Spinal cord (tissue), 10 donors: ENCODE results near the gene IDH3G. TPM values are rescaled to one million over a fixed set of nuclear protein-coding genes. Genes with fewer than 3 reads are reported as not detected.
A peak's percentile ranks its signal among the peaks of the same experiment; 100 is the strongest.
"Not testable (repeated sequence)": the region's sequence is repeated elsewhere in the genome, so short reads cannot be mapped to it uniquely, and the experiment has no call there.

Experiments used
- DNase-seq, 6 donors: peaks; one replicate each; pipeline versions ENCODE4 v3.0.0 to v3.0.0-alpha.2; 2013 to 2015; ENCODE audit warnings: low spot score in 6 of 6, low read depth in 4 of 6
- H3K27ac ChIP-seq: one replicate; pipeline ENCODE4 v1.5.1; 2013; ENCODE audit warnings: low read depth, low read length, control low read depth
- H3K27me3 ChIP-seq: one replicate; pipeline ENCODE4 v1.6.1; 2013; ENCODE audit warnings: low read length; ENCODE audit not compliant: control insufficient read depth, insufficient read depth
- H3K36me3 ChIP-seq: one replicate; pipeline ENCODE4 v1.6.1; 2013; ENCODE audit warnings: low read length; ENCODE audit not compliant: control insufficient read depth, insufficient read depth
- H3K4me1 ChIP-seq: one replicate; pipeline ENCODE4 v1.6.1; 2013; ENCODE audit warnings: low read length; ENCODE audit not compliant: control insufficient read depth, insufficient read depth
- H3K4me3 ChIP-seq: one replicate; pipeline ENCODE4 v1.5.1; 2013; ENCODE audit warnings: low read depth, low read length, control low read depth
- H3K9me3 ChIP-seq: one replicate; pipeline ENCODE4 v1.6.1; 2013; ENCODE audit warnings: low read length; ENCODE audit not compliant: control insufficient read depth, insufficient read depth
- WGBS: methylation state at CpG from one replicate; pipeline ENCODE4 v1.1.5; 2013; ENCODE audit warnings: missing lambda C conversion rate; ENCODE audit not compliant: insufficient coverage; 5-methylcytosine and 5-hydroxymethylcytosine counted together
- polyA plus RNA-seq, 2 donors: library from polyadenylated mRNA; unstranded; fragments of 120-200 nt; gene quantifications; one replicate each; pipeline ENCODE4 v1.2.1, GENCODE V29; 2013; ENCODE audit not compliant: insufficient read length in 2 of 2
- total RNA-seq, 2 donors: library from RNA; depleted of rRNA in 1 of 2; stranded (reverse); fragments of 120-200 nt in 1 of 2; fragments of >200 nt in 1 of 2; gene quantifications; one replicate each; pipeline versions ENCODE4 v1.2.3 to v1.2.4, GENCODE V29; 2013 to 2014
- donor health status: healthy.

Gene IDH3G
- total and polyA plus RNA-seq, 4 donors = 36.3 to 138 (median 90.4) TPM

DNA sequence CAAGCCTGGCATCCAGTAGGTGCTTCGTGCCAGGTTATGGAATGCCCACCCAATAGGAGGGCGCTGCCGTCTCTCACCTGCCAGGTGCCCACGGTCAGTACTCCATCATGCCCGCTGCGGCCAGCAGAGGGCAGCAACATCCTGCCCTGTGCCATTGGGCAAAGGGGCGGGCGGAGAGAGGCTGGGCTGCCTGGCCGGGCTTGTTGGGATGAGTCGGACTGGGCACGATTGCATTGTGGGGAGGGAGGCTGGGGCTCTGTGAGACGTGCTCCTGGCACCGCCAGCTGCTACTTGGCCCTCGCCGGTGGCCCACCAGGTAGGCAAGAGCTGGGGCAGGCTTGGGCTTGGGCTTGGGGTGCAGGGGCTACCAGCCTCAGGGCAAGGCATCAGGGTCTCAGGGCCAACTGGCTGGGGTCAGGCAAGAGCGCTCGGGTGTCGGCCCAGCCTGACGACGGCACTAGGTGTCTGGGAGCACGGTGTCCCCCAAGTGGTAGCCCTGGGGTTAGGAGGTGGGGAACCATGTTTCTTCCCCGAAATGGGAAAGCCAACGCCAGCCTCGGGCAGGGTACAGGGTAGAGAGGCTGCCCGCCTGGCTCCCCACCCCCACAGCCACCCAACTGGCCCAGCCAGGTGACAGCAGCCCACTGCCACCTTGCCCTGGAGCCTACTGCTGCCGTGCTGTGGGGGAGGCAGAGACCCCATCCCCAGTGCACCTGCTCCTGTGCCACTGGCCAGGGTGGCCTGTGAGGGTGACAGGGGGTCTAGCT is 30.0 kb downstream of the IDH3G start, which contains the start of gene PLXNB3:
Gene PLXNB3, plus strand, starts transcription at position 261 of the 767 bp plus-strand sequence. CDS start 1,287 bp downstream, outside the sequence.
- H3K4me3 ChIP-seq = peak within 1 kb of the TSS; percentile 43
- peak within 1 kb of the TSS; percentile 83 for H3K27ac ChIP-seq
- DNase-seq = peak in 2 of 6 donors; percentile 78 to 80
- H3K27me3 ChIP-seq = no peaks in the 10 kb centered on the region
- H3K9me3 ChIP-seq = no peaks in the 10 kb centered on the region
- H3K36me3 ChIP-seq = peaks cover 28% of the 10 kb centered on the region
- peaks cover 53% of the 10 kb centered on the region for H3K4me1 ChIP-seq
- 38% methylated on average over 22 of the region's 26 CpGs for WGBS

DNA sequence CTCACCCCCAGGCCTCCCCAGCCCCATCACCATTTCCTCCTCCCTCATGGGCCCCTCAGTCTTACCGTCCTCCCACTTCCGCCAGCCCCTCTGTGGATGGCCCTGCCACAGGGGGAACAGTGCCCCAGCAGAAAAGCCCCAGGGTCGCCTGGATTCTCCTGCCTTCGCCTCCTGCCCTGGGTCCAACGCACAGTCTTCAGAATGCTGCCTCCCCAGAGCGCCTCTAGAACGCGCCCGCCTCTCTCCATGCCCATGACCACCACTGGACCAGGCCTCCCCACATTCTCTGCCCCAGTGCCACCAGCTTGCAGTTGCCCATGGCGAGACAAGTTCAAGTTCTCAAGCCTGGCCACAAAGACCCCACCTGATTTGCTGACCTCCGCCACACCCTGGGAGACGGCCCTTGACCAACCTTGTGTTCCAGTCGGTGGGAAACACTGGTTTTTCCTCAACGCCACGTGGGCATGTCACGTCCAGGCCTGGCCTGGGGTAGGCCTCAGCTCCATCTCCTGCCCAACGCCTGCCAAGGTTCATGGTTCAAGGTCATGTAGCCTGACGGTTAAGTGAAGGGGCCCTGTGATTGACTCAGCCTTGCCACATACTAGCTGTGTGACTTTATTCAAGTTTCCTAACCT is 30.8 kb downstream of the IDH3G start:
- Histone ChIP-seq H3K4me1 (peaks cover 45% of the 10 kb centered on the region), H3K27me3 (no peaks in the 10 kb centered on the region), H3K27ac (no peak overlapping the region), H3K4me3 (no peak overlapping the region), H3K36me3 (peaks cover 21% of the 10 kb centered on the region), H3K9me3 (no peaks in the 10 kb centered on the region)
- no peak for DNase-seq
- WGBS = 83% methylated on average over 18 of the region's 18 CpGs

DNA sequence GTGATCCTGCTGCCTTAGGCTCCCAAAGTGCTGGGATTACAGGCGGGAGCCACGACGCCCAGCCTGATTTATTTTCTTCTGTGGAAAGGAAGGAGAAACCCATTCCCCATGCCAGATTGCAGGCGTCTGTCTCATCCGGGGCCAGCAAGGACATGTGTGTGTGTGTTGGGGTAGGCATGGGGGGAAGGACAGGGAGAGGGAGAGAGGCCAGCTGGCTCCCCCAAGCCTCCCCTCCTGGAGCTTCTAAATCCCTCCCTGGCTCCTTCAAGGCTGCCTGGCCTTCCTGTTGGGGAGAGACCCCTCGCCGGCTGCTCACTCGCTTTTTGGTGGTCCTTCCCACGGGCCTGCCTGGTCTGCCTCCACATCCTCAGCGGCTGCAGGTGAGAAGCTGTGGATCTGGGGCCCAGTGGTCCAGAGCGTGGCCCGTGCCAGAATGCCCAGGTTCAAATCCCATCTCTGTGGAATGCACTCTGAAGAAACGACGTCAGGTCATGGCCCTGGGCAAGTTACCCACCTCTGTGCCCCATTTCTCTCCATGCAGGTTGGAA is 31.5 kb downstream of the IDH3G start:
- Histone ChIP-seq H3K4me1 (peaks cover 38% of the 10 kb centered on the region), H3K27ac (no peak overlapping the region), H3K27me3 (no peaks in the 10 kb centered on the region), H3K36me3 (peaks cover 13% of the 10 kb centered on the region), H3K9me3 (no peaks in the 10 kb centered on the region), H3K4me3 (no peak overlapping the region)
- no peak for DNase-seq
- WGBS = 86% methylated on average over 11 of the region's 14 CpGs

DNA sequence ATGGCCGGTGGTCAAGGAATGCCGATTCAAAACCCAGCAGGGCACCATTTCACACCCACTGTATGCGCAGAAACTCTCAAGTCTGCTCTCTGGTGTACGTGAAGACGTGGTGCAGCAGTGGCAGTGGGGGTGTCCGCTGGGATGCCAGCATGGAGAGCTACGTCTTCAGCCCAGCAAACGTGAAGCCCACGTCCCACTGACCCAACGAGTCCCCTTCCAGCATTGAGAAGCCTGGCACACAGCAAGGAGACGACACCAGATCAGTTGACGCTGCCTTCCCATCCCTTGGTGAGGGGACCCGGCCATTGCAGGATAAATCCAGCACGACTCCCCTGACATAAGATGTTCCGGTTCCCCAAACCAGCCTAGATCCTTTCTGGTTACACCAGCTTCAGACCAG is 32.3 kb downstream of the IDH3G start:
- Histone ChIP-seq H3K27ac (no peak overlapping the region), H3K9me3 (no peaks in the 10 kb centered on the region), H3K27me3 (no peaks in the 10 kb centered on the region), H3K4me1 (peaks cover 30% of the 10 kb centered on the region), H3K4me3 (no peak overlapping the region), H3K36me3 (peaks cover 5% of the 10 kb centered on the region)
- WGBS = 74% methylated on average over 14 of the region's 15 CpGs
- no peak for DNase-seq

DNA sequence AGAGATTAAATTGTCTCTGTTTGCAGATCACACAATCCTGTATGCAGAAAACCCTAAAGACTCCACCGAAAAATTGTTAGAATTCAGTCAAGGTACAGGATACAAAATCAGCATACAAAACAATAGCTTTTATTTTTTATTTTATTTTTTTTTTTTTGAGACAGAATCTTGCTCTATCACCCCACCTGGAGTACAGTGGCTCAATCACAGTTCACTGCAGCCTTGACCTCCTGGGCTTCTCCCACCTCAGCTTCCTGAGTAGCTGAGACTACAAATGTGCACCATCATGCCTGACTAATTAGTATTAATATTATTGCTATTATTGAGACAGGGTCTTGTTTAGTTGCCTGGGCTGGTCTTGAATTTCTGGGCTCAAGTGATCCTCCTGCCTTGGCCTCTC is 39.0 kb downstream of the IDH3G start:
- WGBS = no CpG with 5 or more reads among the region's 1 CpG
- DNase-seq = no peak
- Histone ChIP-seq H3K4me1 (no peaks in the 10 kb centered on the region), H3K4me3 (no peak overlapping the region), H3K9me3 (no peaks in the 10 kb centered on the region), H3K27ac (no peak overlapping the region), H3K27me3 (no peaks in the 10 kb centered on the region), H3K36me3 (no peaks in the 10 kb centered on the region)

DNA sequence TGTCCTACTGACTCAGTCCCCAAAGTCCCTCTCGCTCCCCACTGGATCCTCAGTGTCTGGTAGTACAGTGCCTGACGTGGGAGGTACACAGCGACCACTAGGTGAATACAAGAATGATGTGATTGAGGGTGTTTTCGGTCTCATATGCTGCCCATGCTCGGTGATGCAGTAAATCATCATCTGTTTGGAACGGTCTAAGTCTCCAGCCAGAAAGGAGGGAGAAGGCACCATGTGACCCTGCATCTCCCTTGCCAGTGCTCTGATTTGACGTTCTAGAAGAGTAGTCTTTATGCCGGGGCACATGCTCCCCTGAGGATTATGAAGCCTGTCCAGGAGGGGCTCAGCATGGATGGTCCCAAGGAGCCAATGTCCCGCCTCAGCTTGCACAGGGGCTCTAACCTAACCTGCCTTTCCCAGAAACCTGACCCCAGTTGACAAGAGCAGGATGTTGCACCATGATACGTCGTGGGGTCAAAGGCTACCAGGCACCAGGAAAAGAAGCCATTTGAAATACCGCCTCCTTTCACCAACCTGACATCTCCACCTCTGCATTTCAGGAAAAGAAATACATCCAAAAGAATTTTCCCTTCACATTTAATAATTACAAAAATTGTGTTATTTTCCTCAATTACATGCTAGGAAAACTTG is 43.9 kb downstream of the IDH3G start:
- Histone ChIP-seq H3K4me3 (no peak overlapping the region), H3K36me3 (no peaks in the 10 kb centered on the region), H3K9me3 (peaks cover 2% of the 10 kb centered on the region), H3K27me3 (no peaks in the 10 kb centered on the region), H3K4me1 (no peaks in the 10 kb centered on the region), H3K27ac (no peak overlapping the region)
- no peak for DNase-seq
- whole genome bisulfite sequencing = 60% methylated on average over 11 of the region's 12 CpGs

DNA sequence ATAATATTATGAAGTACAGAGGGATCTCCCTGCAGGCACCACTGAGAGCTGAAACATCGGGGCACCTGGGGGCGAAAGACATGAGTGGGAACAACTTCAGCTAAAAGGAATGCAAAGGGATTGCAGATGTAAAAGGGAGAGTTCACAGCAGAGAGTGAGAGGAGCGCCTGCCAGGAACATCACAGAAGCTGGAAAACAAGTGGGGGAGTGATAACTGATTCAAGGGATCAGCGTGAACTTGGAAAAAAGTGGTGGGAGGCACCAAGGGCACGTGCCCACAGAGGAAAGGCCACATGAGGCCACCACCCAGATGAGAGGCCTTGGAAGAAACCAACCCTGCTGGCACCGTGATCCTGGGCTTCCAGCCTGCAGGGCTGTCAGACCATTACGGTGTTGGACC is 45.2 kb downstream of the IDH3G start:
- 74% methylated on average over 7 of the region's 7 CpGs for WGBS
- not testable (repeated sequence) for H3K9me3 ChIP-seq, H3K4me3 ChIP-seq, H3K36me3 ChIP-seq, H3K4me1 ChIP-seq, DNase-seq, H3K27ac ChIP-seq, H3K27me3 ChIP-seq

DNA sequence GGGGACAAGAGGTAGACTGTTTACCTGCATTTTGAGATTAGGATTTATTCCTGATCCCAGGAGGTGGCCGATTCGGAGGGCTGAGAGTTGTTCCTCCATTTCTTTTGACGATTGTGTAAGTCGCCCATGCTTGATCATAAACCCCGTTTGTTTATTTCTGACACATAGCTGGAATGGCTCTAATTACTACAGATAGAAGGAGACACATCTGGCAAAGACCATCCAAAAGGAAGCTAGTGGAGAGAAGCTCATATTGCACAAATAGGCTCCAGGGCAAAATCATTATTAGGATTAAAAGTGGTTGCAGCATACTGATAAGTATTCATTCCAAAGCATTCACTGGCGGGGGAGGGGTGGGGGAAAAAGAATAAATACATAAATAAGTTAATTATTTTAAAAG is 47.2 kb downstream of the IDH3G start:
- peak in 1 of 6 donors; percentile 28 for DNase-seq
- H3K4me1 ChIP-seq = peaks cover 13% of the 10 kb centered on the region
- 76% methylated on average over 5 of the region's 6 CpGs for WGBS
- not testable (repeated sequence) for H3K27ac ChIP-seq, H3K27me3 ChIP-seq, H3K4me3 ChIP-seq, H3K9me3 ChIP-seq, H3K36me3 ChIP-seq

DNA sequence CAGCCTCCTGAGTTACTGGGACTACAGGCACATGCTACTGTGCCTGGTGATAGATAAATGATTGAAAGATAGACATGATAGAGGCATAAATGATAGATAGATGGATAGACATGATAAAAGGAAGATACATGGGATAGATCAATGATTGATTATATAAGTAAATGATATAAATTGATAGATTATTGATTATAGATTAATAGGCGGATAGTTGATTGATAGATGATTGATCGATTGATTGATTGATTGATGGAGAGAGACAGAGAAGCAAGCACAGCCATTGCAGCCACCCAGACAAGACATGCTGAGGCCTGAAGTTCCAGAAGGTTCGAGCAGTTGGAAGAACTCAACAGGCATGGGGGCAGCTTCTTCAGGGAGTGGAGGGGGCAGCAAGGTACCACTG is 47.8 kb downstream of the IDH3G start:
- Histone ChIP-seq H3K36me3 (peaks cover 3% of the 10 kb centered on the region), H3K27ac (no peak overlapping the region)
- 78% methylated on average over 3 of the region's 3 CpGs for WGBS

More for the DNA sequence above, 47.8 kb downstream of the IDH3G start:
- no peak for DNase-seq
- peaks cover 2% of the 10 kb centered on the region for H3K9me3 ChIP-seq
- no peaks in the 10 kb centered on the region for H3K27me3 ChIP-seq
- peaks cover 13% of the 10 kb centered on the region for H3K4me1 ChIP-seq
- H3K4me3 ChIP-seq = no peak overlapping the region
